CD4-positive, CD25-positive, alpha-beta regulatory T cell (primary cell): ENCODE measurements around the gene GSK3B. TPM values are rescaled to one million over a fixed set of nuclear protein-coding genes. Genes with fewer than 3 reads are reported as not detected.

Source experiments
- ATAC-seq, 2 donors: fragments of 150-1000 bp; cut with Tn5 transposase; one replicate each; pipeline ENCODE4 v1.10.0; 2021; ENCODE audit warnings: low read depth in 2 of 2, moderate number of reproducible peaks in 2 of 2, moderate library complexity in 1 of 2
- DNase-seq, 3 donors: peaks; one replicate each; pipeline versions ENCODE4 v3.0.0 to v3.0.0-alpha.2; 2012 to 2022; ENCODE audit warnings: mixed read lengths in 1 of 3
- H3K27ac ChIP-seq: one replicate; pipeline ENCODE4 v1.7.0; 2013; ENCODE audit warnings: mild to moderate bottlenecking, low read length; ENCODE audit not compliant: insufficient read depth, poor library complexity, severe bottlenecking
- H3K27me3 ChIP-seq: one replicate; pipeline ENCODE4 v1.7.0; 2013; ENCODE audit warnings: low read length; ENCODE audit not compliant: control insufficient read depth, insufficient read depth
- H3K36me3 ChIP-seq: one replicate; pipeline ENCODE4 v1.7.0; 2013; ENCODE audit warnings: mild to moderate bottlenecking, low read length, moderate library complexity; ENCODE audit not compliant: control insufficient read depth, insufficient read depth
- H3K4me1 ChIP-seq: 2 replicates; pipeline ENCODE4 v1.7.0; 2013; ENCODE audit warnings: mild to moderate bottlenecking, low read length; ENCODE audit not compliant: insufficient read depth, control insufficient read depth, poor library complexity, severe bottlenecking
- H3K4me3 ChIP-seq: one replicate; pipeline ENCODE4 v1.7.0; 2013; ENCODE audit warnings: low read depth, mild to moderate bottlenecking, low read length, moderate library complexity
- H3K9me3 ChIP-seq, 2 experiments: 1 replicate in 1 of 2; 2 replicates in 1 of 2; pipeline ENCODE4 v1.7.0; 2013; ENCODE audit warnings: low read length in 2 of 2, mild to moderate bottlenecking in 1 of 2, moderate library complexity in 1 of 2; ENCODE audit not compliant: control insufficient read depth in 2 of 2
- H3K27ac Mint-ChIP-seq, 3 donors: one replicate each; pipeline ENCODE4 v1.8.0; 2020 to 2022; ENCODE audit warnings: mild to moderate bottlenecking in 3 of 3, mixed read lengths in 3 of 3, moderate library complexity in 2 of 3
- H3K27me3 Mint-ChIP-seq: one replicate; pipeline ENCODE4 v1.8.0; 2022; ENCODE audit warnings: mild to moderate bottlenecking, mixed read lengths
- H3K36me3 Mint-ChIP-seq: one replicate; pipeline ENCODE4 v1.8.0; 2020; ENCODE audit warnings: mixed read lengths
- H3K4me1 Mint-ChIP-seq, 4 donors: one replicate each; pipeline ENCODE4 v1.8.0; 2020 to 2022; ENCODE audit warnings: mixed read lengths in 4 of 4, mild to moderate bottlenecking in 1 of 4
- H3K4me3 Mint-ChIP-seq, 4 donors: one replicate each; pipeline ENCODE4 v1.8.0; 2020 to 2022; ENCODE audit warnings: mild to moderate bottlenecking in 4 of 4, mixed read lengths in 4 of 4, moderate library complexity in 3 of 4
- H3K9me3 Mint-ChIP-seq, 7 donors: one replicate each; pipeline ENCODE4 v1.8.0; 2020 to 2022; ENCODE audit warnings: mixed read lengths in 7 of 7, mild to moderate bottlenecking in 3 of 7, moderate library complexity in 2 of 7
- polyA plus RNA-seq, 4 donors: library from polyadenylated mRNA; unstranded; fragments of 300-500 nt; fragmentation: Illumina TruSeq; gene quantifications; one replicate each; pipeline ENCODE4 v1.2.3, GENCODE V29; 2021
- total RNA-seq: library from RNA; stranded (reverse); gene quantifications from one replicate; pipeline ENCODE4 v1.2.3, GENCODE V29; 2022

Gene GSK3B
- total and polyA plus RNA-seq, 5 donors from 2014 or later: 12.9 to 45.4 (median 15.7) TPM

- Mint-ChIP-seq H3K36me3 (peaks cover 26% of the 10 kb centered on the region), H3K4me1 (peaks cover 29 to 54% (median 40%) of the 10 kb centered on the region in 4 donors)
- no peak for ATAC-seq
Observed at GRCh38 chr3:119977353-119977752, 116.9 kb downstream of the GSK3B start.

GRCh38 chr3:119976214-119976613 lies 118.0 kb downstream of the GSK3B start:
- H3K4me1 ChIP-seq: no peaks in the 10 kb centered on the region
- peaks cover 30% of the 10 kb centered on the region for H3K36me3 Mint-ChIP-seq
- H3K4me3 Mint-ChIP-seq: no peak overlapping the region
- H3K27me3 ChIP-seq: no peaks in the 10 kb centered on the region
- no peak for DNase-seq
- H3K4me3 ChIP-seq: no peak overlapping the region
- H3K4me1 Mint-ChIP-seq: peaks cover 32 to 52% (median 43%) of the 10 kb centered on the region in 4 donors
- no peak for ATAC-seq
- no peak overlapping the region for H3K27ac ChIP-seq
- no peaks in the 10 kb centered on the region for H3K36me3 ChIP-seq
- H3K9me3 Mint-ChIP-seq: peaks cover 0 to 2% (median 0%) of the 10 kb centered on the region in 7 donors
- H3K9me3 ChIP-seq: no peaks in the 10 kb centered on the region
- H3K27ac Mint-ChIP-seq: no peak overlapping the region
- H3K27me3 Mint-ChIP-seq: no peaks in the 10 kb centered on the region

More at GRCh38 chr3:119977353-119977752, 116.9 kb downstream of the GSK3B start:
- H3K9me3 Mint-ChIP-seq: peaks cover 0 to 2% (median 1%) of the 10 kb centered on the region in 7 donors
- no peaks in the 10 kb centered on the region for H3K27me3 Mint-ChIP-seq
- H3K27me3 ChIP-seq: no peaks in the 10 kb centered on the region
- H3K27ac Mint-ChIP-seq: no peak overlapping the region
- H3K4me1 ChIP-seq: no peaks in the 10 kb centered on the region
- H3K27ac ChIP-seq: no peak overlapping the region
- H3K9me3 ChIP-seq: no peaks in the 10 kb centered on the region
- DNase-seq: no peak
- H3K36me3 ChIP-seq: no peaks in the 10 kb centered on the region
- H3K4me3 ChIP-seq: no peak overlapping the region
- no peak overlapping the region for H3K4me3 Mint-ChIP-seq

DNA sequence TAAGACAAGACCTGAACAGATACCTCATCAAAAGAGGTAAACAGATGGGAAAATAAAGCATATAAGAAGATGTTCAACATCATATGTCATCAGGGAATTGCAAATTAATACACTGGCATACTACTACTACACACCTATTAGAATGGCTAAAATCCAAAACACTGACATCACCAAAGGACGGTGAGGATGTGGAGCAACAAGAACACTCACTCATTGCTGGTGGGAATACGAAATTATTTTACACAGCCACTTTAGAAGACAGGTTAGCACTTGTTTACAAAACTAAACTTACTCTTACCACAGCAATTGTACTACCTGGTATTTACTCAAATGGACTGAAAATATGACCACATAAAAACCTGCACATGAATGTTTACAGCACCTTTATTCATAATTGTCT lies 119.6 kb downstream of the GSK3B start:
- Mint-ChIP-seq H3K27ac (no peak overlapping the region), H3K36me3 (peaks cover 26% of the 10 kb centered on the region), H3K4me3 (no peak overlapping the region), H3K9me3 (peaks cover 0 to 2% (median 0%) of the 10 kb centered on the region in 7 donors), H3K27me3 (no peaks in the 10 kb centered on the region), H3K4me1 (peaks cover 32 to 52% (median 44%) of the 10 kb centered on the region in 4 donors)
- ATAC-seq (no peak), DNase-seq (no peak)
- Histone ChIP-seq H3K27ac (no peak overlapping the region), H3K27me3 (no peaks in the 10 kb centered on the region), H3K4me3 (no peak overlapping the region), H3K9me3 (no peaks in the 10 kb centered on the region), H3K4me1 (no peaks in the 10 kb centered on the region), H3K36me3 (no peaks in the 10 kb centered on the region)

DNA sequence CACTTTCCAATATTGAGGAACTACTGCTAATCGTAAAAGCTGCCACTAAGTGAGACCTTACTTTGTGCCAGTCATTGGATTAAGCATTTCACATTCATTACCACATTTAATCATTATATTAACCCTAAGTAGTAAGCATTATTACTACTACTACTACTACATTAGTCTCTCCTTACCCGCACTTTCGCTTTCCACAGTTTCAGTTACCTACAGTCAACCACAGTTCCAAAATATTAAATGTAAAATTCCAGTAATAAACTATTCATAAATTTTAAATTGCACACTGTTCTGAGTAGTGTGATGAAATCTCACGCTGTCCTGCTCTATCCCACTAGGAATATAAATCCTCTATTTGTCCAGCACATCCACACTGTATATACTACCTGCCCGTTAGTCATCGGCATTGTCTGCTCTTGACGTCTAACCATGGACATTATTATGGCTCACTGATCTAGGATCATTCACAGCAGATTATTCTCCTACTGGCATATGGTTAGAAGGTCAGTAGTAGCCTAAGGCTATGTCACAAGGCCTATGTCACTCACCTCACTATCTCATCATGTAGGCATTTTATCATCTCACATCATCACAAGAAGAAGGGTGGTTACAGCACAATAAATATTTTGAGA lies 121.1 kb downstream of the GSK3B start:
- Mint-ChIP-seq H3K9me3 (peaks cover 0 to under 1% (median 0%) of the 10 kb centered on the region in 7 donors), H3K4me3 (no peak overlapping the region), H3K36me3 (peaks cover 11% of the 10 kb centered on the region), H3K27me3 (no peaks in the 10 kb centered on the region), H3K27ac (no peak overlapping the region), H3K4me1 (peaks cover 31 to 50% (median 45%) of the 10 kb centered on the region in 4 donors)
- Histone ChIP-seq H3K27me3 (no peaks in the 10 kb centered on the region), H3K9me3 (no peaks in the 10 kb centered on the region), H3K4me1 (no peaks in the 10 kb centered on the region), H3K27ac (no peak overlapping the region), H3K4me3 (no peak overlapping the region), H3K36me3 (no peaks in the 10 kb centered on the region)
- DNase-seq: no peak
- ATAC-seq: no peak

DNA sequence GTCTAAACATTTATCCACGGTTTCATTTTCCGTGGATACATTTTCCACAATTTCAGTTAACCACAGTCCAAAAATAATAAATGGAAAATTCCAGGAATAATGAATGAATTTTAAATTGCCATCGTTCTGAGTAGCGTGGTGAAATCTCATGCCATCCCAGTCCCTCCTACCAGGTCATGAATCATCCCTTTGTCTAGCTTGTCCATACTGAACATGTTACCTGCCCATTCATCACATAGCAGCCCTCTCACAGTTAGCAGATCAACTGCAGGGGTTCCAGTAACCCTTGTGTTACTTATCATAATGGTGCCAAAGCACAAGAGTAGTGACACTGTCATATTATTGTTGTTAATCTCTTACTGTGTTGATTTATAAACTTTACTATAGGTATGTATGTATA lies 124.5 kb downstream of the GSK3B start:
- ATAC-seq: no peak
- Histone ChIP-seq H3K4me1 (no peaks in the 10 kb centered on the region), H3K36me3 (no peaks in the 10 kb centered on the region), H3K27ac (no peak overlapping the region), H3K9me3 (no peaks in the 10 kb centered on the region), H3K27me3 (no peaks in the 10 kb centered on the region), H3K4me3 (no peak overlapping the region)
- H3K36me3 Mint-ChIP-seq: peaks cover 4% of the 10 kb centered on the region
- H3K27ac Mint-ChIP-seq: no peak overlapping the region
- no peak overlapping the region for H3K4me3 Mint-ChIP-seq
- H3K27me3 Mint-ChIP-seq: no peaks in the 10 kb centered on the region
- DNase-seq: no peak
- H3K4me1 Mint-ChIP-seq: peaks cover 21 to 40% (median 30%) of the 10 kb centered on the region in 4 donors
- no peaks in the 10 kb centered on the region for H3K9me3 Mint-ChIP-seq

DNA sequence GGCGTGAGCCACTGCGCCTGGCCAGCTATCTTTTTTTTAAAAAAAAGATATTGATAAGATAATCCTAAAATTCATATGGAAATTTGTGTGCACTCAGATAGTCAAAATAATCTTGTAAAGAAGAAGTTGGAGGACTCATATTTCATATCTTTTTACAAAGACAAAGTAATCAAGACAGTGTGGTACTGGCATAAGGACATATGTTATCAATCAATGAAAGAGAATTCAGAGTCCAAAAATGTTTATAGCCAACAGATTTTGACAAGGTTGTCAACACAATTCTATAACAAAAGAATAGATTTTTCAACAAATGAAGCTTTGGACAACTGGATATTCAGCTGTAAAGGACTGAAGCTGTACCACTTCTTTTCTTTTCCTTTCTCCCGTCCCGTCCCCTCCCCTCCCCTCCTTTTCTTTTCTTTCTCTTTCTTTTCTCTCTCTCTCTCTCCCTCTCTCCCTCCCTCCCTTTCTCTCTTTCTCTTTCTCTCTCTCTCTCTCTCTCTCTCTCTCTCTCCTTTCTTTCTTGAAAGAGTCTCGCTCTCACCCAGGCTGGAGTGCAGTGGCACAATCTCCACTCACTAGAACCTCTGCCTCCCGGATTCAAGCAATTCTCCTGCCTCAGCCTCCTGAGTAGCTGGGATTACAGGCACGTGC lies 126.8 kb downstream of the GSK3B start:
- H3K9me3 Mint-ChIP-seq: no peaks in the 10 kb centered on the region
- peaks cover 11% of the 10 kb centered on the region for H3K36me3 Mint-ChIP-seq
- no peaks in the 10 kb centered on the region for H3K36me3 ChIP-seq
- H3K4me1 Mint-ChIP-seq: peaks cover 26 to 42% (median 34%) of the 10 kb centered on the region in 4 donors
- H3K27ac Mint-ChIP-seq: no peak overlapping the region
- no peaks in the 10 kb centered on the region for H3K4me1 ChIP-seq
- no peaks in the 10 kb centered on the region for H3K27me3 ChIP-seq
- H3K4me3 ChIP-seq: no peak overlapping the region
- DNase-seq (no peak), ATAC-seq (no peak)
- H3K4me3 Mint-ChIP-seq: no peak overlapping the region
- no peak overlapping the region for H3K27ac ChIP-seq
- no peaks in the 10 kb centered on the region for H3K9me3 ChIP-seq
- H3K27me3 Mint-ChIP-seq: no peaks in the 10 kb centered on the region

DNA sequence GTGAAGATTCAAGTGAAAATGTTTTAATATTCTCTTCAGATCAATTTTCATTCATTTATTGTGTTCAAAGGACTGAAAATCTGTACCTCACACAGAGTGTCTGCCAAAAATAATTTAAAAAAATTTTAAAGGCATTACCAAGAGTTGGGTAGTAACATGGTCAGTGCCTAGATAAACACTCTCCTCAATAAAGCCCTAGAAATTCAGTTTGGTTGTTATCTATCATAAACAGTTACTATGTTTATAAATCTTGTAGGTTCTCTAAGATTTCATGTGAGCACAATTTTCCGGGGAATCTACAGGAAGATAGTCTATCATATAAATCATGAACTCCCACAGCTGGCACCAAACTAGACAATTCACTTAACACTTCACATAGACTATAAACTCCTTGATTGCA lies 128.6 kb downstream of the GSK3B start:
- H3K4me1 ChIP-seq: no peaks in the 10 kb centered on the region
- peaks cover 14% of the 10 kb centered on the region for H3K36me3 Mint-ChIP-seq
- no peak overlapping the region for H3K4me3 Mint-ChIP-seq
- H3K9me3 ChIP-seq: no peaks in the 10 kb centered on the region
- H3K27me3 Mint-ChIP-seq: no peaks in the 10 kb centered on the region
- peaks cover 24 to 45% (median 38%) of the 10 kb centered on the region in 4 donors for H3K4me1 Mint-ChIP-seq
- no peak for ATAC-seq
- no peaks in the 10 kb centered on the region for H3K27me3 ChIP-seq
- no peak overlapping the region for H3K27ac Mint-ChIP-seq
- no peak overlapping the region for H3K27ac ChIP-seq
- DNase-seq: no peak
- no peaks in the 10 kb centered on the region for H3K9me3 Mint-ChIP-seq
- no peaks in the 10 kb centered on the region for H3K36me3 ChIP-seq
- H3K4me3 ChIP-seq: no peak overlapping the region

- Histone ChIP-seq H3K4me3 (no peak overlapping the region), H3K4me1 (no peaks in the 10 kb centered on the region), H3K27ac (no peak overlapping the region), H3K27me3 (no peaks in the 10 kb centered on the region), H3K9me3 (no peaks in the 10 kb centered on the region), H3K36me3 (no peaks in the 10 kb centered on the region)
- Mint-ChIP-seq H3K4me1 (peaks cover 22 to 39% (median 33%) of the 10 kb centered on the region in 4 donors), H3K27me3 (no peaks in the 10 kb centered on the region), H3K4me3 (no peak overlapping the region), H3K27ac (no peak overlapping the region), H3K9me3 (no peaks in the 10 kb centered on the region), H3K36me3 (peaks cover 14% of the 10 kb centered on the region)
- no peak for DNase-seq
- ATAC-seq: no peak
Observed at GRCh38 chr3:119964294-119964693, 130.0 kb downstream of the GSK3B start.
